Measurements from ENCODE around the gene CHCT1.
"Not testable (repeated sequence)": the region's sequence is repeated elsewhere in the genome, so short reads cannot be mapped to it uniquely, and the experiment has no call there.

The CHCT1 gene

DNA sequence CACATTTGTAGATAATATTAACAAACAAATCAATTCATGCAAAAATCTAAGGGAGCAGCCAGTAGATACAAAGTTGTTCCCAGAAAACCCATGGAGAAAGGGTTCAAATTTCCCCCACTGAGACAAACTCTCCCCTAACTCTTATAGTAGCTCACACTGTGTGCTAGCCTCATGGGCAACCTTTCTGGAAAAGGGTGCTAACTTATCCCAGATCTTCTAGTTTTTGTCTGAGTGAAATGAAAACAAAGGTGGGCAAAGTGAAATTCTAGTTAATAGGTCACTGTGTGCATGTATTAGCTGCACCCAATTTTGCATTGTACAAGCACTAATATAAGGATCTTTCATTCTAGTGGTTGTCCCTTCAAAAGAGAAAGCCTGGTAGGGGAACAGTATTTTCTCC, 20.5 kb upstream of the CHCT1 start:
- no peak for DNase-seq

DNA sequence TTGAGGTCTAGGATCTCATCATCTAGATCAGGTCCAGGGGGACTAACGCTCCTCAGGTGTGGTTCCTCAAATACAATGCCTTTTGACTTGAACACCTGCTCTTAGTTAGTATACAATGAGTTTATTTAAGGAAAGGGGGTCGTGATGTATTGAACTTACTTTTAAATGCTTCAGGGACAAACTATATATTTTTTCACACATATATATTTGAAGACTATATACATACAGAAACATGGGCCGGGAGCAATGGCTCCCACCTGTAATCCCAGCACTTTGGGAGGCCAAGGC, 18.8 kb upstream of the CHCT1 start:
- no peak for DNase-seq

DNA sequence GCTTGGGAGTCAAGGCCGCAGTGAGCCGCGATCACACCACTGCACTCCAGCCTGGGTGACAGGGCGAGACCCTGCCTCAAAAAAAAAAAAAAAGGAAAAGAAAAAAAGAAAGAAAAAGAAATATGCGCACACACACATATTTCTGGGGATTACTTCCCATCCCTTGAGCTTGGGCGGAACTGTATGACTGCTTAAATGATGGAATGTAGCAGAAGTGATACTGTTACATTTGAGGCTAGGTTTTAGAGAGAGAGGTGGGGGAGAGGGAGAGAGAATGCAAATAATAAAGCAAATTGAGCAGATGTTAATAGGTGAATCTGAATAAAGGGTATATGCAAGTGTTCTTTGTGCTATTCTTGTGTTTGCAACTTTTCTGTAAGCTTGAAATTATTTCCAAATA, 18.3 kb upstream of the CHCT1 start:
- no peak for DNase-seq

DNA sequence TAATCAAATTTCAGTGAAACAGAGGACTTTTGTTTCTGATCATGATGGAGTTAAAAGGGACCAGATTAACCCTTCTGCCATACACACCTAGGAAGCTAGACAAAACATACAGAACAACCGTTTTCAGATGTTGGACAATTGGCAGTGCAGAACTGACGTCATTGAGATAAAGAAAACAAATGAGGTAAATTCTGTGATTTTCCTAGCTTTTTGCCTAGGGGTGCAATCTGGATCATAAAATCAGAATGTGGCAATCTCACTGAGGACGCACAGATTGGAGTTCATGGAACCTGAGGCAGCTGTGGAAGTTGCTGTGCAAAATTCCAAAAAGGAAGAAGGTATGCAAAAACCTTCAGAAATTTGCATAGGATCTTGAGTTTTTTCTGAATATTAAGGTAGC, 15.4 kb upstream of the CHCT1 start:
- no peak for DNase-seq

DNA sequence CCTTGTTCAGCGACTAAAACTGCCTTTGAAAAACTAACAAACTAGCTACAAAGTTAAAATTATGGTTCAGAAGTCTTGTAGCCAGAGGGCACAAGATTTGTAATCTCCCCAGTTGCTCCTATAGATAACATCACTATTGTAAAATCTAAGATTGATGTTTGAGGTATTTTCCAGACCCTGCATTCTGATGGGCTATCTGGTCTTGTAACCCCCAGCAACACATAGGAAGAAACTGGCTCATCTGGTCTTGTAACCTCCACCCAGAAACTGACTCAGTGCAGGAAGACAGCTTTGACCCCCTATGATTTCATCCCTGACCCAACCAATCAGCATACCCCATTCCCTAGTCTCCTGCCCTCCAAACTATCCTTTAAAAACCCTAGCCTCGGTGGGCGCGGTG, 12.3 kb upstream of the CHCT1 start:
- no peak for DNase-seq

DNA sequence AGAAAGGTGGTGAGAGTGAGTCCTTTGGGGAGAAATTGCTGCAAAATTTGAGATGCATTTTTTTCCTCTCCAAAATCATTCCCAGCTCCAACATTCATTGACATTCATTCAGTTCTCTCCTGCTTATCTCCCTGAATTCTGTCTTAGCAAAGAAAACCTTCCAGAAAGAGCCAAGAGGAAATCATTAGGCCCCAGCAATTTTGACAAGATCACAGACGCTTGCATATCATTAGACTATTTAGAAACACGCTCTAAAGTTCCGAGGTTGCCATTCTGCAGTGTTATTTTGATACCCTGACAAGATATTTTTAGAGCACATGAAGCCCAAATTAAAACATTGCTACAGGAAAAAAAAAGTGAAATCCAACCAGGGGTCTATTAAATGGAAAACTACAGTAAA, 9.6 kb upstream of the CHCT1 start:
- no peak for DNase-seq

DNA sequence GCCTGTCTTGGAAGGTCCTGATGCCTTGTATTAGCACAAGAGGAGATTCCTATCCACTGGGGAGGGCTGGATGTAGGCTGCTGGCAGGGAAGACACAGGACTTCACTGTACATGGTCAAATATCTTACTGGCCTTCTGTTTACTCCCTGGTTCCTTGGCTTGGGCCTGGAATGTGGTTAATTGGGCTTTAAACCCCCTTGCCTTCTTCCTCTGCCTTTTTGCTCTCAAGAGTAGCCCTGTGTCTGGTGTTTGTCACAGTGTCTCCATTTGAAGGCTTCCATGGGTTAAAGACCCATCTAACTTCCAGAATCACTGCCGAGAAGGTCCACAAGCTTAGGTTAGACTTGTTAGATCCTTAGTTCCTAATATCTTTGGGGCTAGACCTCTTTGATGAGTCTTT, 7.1 kb upstream of the CHCT1 start:
- DNase-seq: no peak

DNA sequence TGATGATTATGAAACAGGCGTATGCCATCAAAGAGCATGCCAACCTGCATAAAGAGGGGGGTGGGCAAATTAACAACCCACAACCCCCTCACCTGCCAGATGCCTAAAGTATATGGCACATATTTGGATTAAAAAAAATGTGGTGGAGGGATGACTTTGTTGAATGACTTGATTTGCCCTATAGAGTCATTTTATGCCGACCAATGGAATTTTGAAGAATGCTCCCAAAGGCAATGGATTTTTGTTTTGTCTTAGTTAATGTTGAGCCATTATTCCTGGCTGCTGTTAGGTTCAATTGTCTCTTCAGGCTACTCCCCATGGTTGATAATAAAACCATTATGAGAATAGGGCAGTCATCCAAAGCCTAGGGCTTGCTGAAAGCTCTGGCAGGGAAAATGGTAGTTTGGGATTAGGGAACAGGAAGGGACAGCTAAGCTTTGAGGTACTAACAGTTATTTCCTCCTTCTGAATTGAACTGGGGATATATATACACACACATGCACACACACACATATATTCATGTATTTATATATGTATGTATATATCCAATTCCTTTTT, 5.8 kb upstream of the CHCT1 start:
- DNase-seq: no peak

DNA sequence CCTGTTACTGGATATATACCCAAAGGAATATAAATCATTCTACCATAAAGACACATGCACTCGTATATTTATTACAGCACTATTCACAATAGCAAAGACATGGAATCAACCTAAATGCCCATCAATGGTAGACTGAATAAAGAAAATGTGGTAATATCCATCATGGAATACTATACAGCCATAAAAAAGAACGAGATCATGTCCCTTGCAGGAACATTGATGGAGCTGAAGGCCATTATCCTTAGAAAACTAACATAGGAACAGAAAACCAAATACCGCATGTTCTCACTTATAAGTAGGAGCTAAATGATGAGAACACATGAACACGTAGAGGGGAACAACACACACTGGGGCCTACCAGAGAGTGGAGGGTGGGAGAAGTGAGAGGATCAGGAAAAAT, 3.3 kb upstream of the CHCT1 start:
- DNase-seq: not testable (repeated sequence)

DNA sequence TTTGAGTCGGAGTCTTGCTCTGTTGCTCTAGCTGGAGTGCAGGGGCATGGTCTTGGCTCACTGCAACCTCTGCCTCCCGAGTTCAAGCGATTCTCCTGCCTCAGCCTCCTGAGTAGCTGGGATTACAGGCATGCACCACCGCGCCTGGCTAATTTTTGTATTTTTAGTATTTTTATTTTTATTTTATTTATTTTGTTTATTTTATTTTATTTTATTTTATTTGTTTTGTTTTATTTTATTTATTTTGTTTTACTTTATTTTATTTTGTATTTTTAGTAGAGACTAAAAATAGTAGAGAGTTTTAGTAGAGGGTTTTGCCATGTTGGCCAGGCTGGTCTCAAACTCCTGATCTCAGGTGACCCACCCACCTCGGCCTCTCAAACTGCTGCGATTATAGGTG, 2.4 kb upstream of the CHCT1 start:
- not testable (repeated sequence) for DNase-seq

DNA sequence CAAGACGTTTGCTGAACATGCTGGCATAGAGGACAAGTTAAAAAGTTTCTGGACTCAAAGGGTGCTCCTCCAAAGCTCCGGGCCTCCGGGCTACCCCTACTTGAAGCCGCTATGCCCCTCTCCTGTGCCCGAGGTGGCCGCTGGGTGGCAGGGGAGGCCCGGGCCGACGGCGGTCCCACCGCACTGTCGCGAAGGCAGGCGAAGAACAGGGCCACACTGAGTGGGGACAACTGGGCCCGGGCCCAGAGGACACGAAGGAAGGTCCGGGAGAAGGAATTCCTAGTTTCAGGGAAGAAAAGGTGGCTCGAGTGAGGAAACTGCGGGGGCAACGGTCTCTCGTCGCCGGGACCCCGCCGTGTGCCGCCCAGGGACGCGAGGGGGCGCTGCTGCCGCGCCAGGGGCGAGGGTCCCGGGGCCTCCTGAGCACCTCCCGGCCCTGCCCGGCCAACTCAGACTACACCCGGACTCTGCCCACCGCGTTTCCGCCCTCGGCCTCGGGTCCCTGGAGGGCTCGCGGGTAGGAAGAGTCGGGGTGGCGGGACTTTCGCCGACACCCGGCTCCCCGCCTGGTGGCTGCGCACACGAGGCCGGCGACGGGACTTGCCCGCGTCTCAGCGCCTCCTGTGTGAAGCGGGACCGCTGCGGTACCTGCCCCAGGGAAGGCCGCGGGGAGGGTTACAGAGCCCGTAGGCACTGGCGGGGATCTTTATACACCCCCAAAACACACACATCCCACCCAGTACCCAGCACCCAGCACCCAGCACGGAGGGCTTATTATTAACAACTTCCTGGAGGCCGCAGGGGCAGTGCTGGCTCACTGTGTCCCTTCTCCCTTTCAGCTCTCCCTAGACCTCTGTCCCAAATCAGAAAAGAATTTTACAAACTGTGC, 772 bp upstream of the CHCT1 start:
- DNase-seq: peak; percentile 87

DNA sequence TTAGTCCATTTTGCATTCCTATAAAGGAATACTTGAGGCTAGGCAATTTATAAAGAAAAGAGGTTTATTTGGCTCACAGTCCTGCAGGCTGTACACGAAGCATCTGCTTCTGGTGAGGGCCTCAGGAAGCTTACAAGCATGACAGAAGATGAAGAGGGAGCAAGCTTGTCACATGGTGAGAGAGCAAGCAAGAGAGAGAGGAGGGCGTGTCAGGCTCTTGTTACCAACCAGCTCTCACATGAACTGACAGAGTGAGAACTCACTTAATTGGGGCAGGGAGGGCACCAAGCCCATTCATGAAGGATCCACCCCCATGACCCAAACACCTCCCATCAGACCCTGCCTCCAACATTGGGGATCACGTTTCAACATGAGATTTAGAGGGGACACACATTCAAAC, 1.6 kb downstream of the CHCT1 start:
- DNase-seq: no peak

DNA sequence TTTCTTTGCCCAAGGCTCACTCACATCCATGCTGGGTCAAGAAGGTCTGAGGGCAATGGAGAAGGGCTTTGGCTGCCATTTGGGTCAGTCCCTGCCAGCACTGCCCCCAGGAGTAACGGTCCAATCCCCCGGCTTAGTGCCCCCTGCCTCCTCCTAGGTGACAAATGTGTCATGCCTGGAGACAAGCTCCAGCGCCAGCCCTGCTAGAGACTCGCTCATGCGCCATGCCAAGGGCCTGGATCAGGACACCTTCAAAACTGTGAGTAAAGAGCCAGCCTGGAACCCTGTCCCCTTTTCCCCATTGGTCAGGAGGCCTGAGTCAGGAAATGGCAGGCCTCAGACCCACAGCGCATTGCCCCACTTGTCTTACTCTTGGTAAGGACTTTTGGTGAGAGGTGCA, 3.3 kb downstream of the CHCT1 start:
- DNase-seq: no peak

DNA sequence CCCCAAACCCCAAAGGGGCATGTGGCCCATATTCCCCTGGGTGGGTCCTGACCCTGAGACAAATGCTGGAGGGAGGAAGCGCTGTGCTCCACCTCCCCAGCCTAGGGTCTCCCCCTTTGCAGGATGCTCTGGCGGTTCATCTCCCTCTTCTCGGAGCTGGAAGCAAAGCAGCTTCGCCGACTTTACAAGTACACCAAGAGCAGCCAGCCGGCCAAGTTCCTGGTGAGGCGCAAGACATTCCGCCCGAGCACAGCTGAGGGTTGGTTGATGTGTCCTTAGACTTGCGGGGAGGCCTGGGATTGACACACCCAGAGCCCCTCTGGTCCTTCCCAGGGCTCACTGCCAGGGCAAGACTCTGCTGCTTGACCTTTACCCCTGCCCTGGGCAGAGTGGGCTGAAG, 4.3 kb downstream of the CHCT1 start:
- no peak for DNase-seq

DNA sequence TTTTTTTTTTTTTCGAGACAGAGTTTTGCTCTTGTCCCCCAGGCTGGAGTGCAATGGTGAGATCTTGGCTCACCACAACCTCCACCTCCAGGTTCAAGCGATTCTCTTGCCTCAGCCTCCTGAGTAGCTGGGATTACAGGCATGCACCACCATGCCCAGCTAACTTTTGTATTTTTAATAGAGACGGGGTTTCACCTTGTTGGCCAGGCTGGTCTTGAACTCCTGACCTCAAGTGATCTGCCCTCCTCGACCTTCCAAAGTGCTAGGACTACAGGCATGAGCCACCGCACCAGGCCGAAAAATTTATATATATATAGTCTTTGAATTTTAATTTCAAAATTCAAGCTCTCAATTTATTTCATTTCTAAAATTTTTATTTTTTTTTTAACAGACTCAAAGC, 6.2 kb downstream of the CHCT1 start:
- DNase-seq: not testable (repeated sequence)

DNA sequence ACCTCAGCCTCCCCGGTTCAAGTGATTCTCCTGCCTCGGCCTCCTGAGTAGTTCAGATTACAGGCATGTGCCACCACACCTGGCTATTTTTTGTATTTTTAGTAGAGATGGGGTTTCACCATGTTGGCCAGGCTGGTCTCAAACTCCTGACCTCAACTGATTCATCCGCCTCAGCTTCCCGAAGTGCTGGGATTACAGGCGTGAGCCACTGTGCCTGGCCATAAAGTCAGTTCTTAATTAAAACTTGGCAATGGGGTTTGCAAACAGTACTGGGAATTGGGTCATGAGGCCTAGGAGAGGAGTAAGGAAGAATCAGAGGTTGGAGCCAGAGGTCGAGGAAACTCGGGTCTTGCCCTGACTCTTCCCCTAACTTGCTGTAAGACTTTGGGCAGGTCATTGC, 8.3 kb downstream of the CHCT1 start:
- DNase-seq: not testable (repeated sequence)

DNA sequence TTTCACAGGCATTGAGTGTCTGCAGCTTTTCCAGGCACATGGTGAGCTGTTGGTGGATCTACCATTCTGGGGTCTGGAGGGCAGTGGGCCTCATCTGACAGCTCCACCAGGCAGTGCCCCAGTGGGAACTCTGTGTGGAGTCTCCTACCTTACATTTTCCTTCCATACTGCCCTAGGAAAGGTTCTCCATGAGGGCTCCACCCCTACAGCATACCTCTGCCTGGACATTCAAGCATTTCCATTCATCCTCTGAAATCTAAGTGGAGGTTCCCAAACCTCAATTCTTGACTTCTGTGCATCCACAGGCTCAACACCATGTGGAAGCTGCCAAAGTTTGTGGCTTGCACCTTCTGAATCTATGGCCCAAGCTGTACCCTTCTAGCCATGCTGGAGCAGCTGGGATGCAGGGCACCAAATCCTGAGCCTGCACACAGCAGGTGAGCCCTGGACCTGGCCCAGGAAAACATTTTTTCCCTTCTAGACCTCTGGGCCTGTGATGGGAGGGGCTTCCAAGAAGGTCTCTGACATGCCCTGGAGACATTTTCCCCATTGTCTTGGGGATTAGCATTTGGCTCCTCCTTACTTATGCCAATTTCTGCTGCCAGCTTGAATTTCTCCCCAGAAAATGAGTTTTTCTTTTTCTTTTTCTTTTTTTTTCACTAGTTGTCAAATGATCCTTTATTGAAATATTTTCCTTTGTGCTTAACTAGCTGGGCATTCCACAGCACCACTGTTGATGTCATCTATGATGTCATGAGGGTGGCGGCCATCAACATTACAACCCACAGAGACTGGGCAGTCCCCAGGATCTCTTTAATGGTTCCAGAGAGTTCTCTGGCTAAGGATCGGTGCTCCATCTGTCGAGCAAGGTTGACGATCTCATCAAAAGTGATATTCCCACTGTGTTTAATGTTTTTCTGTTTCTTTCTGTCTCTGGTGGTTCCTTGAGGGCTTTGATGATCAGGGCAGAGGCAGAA, 11.0 kb downstream of the CHCT1 start:
- not testable (repeated sequence) for DNase-seq

DNA sequence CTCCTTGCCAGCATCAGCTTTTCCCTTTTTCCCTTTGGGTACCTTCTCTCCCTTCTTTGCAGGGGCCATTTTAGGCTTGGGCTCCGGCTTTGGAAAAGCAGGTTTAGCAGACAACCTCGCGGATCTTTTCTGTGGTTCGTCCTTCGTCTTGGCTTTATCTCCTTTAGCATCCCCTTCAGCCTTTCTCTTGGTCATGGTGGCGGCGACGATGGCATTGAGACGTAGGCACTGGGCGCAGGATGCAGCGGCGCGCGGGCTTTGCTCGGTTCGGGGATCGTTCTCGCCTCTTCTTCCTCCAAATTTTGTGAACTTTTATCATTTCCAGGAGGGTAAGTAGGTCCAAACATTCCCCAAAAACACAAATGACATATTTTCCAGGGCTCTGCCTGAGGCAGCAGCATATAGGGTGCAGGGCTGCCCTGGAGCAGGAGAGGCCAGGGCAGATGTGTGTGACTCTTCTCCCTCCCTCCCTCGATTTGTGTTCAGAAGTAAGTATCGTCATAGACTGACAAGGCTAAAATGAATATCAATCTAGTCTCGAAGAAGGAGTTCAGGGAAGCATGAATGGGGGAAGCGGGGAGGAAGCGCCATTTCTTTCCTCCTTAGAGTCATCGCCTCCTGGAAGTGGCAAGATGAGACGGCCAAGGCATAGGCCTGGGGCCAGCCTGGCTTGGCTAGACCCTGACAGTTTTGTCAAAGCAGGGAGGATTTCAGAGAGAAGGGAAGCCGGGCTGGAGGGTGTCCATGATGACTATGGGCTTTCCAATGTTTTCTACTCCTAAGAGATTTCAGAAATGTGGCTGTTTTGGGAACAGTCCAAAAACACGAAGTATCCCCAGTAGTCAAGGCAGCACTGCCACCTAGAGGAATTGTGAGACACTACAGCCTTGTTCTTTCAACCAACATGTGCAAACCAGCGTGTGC, 13.2 kb downstream of the CHCT1 start:
- DNase-seq: peak; percentile 62

DNA sequence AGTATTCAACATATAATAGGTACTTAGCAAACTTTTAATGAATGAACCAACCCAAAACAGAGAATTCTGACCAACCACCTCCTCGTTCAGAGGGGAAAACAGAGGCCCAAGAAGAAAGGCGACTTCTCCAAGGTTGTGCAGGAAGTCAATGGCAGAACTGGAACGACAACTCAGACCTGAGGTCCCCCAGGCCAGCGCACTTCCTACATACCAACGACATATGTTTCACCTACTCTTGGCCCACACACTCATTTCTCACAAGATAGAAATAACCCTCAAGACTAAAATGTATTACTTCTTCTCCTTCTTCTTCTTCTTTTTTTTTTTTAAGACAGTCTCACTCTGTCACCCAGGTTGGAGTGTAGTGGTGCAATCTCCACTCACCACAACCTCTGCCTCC, 14.4 kb downstream of the CHCT1 start:
- no peak for DNase-seq

DNA sequence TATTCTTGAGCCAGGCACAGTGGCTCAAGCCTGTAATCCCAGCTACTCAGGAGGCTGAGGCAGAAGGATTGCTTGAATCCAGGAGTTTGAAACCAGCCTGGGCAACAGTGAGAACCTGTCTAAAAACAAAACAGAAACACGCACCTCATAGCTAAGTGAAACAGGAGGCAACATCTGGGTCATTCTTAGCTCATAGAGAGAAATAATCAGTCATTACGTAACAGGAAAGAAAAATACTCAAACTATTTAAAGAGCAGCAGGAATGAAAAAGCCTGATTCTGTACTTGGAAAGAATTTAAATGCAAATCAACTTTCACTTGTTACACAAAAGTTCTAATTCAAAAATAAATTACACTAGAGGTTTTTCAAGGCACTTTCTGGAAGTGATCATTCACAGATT, 17.2 kb downstream of the CHCT1 start:
- no peak for DNase-seq

DNA sequence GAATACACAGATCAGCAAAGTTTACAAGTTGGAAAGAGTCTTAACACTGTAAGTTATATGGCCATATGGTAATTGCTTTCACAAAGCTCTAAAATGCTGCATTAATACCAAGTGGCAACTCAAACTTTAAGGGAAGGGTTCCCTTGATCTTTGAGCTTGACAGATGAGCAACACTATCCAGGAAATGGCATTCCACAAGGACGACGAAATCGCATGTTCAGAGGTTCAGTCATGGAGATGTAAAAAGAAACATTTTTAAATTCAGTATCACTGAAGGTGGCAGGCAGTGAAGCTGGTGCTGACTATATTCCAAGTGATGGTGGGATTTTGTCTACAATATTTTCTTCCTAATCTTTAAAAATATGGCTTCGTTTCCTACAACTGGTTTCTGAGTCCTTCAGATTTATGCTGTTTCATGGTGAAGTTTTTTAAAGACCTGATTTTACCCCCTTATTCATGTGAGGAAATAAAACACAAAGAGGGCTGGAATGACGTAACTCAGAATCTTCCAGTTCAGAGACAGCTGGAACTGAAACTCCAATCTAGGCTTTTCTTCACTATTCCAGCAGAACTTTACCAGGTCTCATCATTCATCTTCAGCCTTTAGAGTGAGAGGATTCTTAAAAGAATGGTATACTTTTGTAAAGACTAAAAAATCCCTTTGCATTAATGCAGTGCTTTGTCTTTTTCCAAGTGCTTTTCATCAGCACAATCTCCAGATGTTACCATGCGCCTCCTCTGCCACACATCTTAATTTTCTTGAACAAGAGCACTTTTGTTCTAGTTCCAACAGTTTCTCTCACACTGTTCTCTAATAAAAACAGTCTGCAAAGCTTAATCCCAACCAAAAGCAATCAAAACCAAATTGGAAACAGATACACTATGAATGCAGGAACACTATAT, 20.2 kb downstream of the CHCT1 start:
- DNase-seq: no peak

DNA sequence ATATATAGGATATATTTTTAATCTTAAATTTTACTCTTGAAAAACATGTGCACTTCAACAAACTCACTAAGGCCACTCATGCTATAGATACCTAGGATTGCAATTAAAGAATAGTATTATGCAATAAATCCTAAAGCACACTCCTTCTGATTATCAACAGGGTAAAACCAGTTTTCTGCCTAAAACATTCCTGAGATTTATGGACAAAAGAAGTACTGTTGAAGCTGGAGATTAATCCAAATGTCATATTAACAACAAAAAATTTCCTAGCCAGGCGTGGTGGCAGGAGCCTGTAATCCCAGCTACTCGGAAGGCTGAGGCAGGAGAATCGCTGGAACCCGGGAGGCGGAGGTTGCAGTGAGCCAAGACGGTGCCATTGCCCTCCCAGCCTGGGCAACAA, 21.4 kb downstream of the CHCT1 start:
- no peak for DNase-seq

All from activated CD4-positive, alpha-beta T cell treated with anti-CD3 and anti-CD28 coated beads for 48 hours (primary cell).